HS-27A (cell line): ENCODE data around the gene REELD1.

Source experiments
- DNase-seq: peaks from one replicate; pipeline ENCODE4 v3.0.0-alpha.2; 2012; ENCODE audit warnings: low read depth, missing footprints

REELD1 gene

DNA sequence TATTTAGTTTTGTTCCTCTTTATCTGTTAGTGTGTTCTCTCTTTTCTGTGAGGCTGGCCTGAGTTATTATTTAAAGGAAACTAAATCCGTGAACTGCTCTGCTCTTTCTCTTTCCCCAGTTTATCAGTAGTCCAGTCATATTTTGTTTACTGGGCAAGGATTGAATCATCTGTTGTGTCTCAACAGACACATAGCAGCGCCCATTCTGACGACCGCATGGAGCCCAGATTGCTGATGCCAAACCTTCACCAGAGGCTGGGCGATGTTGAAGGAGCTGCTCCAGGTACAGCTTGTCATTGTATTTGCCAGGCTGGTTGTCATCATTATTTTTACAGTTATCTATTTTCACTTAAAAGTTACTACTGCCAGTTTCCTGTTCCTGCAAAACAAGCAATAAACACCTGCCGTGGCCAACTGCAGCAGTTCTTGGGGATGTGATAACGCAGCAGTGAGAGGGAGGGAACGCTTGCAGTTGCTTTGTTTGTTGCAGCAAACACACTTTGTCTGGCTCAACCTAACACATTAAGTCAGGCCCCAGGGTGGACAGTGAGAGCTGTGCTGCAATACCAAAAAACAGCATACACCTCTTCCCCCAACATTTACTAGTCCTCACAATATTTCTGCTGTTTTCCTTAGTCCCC, 10.1 kb downstream of the REELD1 start:
- DNase-seq: no peak

DNA sequence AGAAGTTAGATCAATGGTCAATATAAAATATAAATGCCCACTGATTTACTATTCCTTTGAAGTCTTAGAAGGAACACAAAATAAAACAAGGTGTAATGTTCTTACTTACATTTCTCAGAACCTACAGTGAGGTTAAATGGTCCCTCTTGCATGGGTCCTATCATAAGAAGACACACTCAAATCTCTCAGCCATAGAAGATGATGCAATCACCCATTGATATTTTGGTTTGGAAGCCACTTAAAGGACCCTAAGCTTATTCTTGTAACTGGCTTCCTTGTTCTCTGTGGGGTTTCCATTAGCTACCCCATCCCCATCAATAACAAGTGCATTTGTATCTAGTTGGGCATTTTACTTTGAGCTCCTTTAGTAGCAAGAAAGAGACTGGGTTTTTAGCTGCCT, 15.1 kb downstream of the REELD1 start:
- DNase-seq: no peak

DNA sequence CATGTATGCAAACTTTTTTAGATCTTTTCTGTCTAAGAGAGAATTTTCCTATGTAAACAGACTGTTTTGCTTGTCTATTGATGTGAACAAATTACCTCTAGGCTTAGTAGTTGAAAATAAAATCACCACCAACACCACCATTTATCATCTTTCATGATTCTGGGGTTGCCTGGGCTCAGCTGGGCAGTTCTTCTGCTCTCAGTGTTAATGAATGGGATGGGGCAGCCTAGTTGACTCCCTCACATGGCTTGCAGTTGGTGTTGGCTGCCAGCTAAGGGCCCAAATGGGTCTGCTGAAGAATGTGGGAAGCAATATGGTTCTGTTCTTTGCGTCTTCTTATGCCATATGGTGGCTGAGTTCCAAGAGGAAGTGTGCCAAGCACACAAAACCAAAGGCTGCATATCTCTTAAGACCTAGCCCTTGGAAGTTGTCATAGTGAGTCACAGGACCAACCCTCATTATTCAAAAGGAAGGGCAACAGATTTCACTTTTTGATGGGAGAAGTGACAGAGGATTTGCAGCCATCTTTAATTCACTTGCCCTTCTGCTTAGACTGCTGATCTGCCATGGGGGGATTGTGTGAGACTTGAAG, 17.9 kb downstream of the REELD1 start:
- DNase-seq: no peak

DNA sequence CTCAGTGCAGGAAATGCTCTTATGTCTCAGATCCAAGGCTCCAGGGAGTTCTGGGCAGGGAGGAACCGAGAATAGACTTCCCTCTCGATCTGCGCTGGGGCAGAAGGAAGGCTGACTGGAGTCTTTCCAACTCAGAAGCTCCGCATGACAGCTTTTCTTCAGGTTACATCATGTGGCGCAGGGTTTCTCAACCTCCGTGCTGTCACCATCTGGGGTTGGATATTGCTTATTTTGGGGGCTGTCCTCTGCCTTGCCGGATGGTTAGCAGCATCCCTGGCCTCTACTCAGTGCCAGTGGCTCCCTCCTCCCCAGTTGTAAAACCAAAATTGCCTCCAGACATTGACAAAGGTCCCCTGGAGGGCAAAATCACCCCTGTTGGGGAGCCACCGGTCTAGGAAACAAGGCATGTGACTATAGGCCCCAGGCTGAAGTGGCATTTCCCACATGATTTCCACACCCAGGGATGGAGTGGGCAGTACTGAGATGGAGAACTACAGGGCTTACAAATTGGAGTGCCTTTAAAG, 21.4 kb downstream of the REELD1 start:
- DNase-seq: no peak

DNA sequence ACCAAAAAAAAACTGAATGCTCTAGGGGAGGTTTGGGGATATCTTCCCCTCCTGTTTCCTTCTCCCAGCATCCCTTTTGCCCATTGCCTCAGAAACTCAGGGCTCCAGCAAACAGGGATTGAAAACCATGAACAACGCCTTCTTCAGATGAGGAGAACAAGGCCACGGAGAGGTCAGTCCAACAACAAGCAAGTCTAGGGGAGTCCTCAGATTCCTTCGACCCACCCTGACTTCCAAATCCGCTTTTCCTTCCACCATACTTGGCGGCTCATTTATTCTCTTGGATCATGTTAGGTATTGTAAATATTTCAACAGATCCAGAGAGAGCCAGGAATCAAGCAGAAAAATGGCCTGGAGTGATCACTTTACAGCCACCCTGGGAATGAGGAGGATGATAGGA, 21.9 kb downstream of the REELD1 start:
- no peak for DNase-seq

DNA sequence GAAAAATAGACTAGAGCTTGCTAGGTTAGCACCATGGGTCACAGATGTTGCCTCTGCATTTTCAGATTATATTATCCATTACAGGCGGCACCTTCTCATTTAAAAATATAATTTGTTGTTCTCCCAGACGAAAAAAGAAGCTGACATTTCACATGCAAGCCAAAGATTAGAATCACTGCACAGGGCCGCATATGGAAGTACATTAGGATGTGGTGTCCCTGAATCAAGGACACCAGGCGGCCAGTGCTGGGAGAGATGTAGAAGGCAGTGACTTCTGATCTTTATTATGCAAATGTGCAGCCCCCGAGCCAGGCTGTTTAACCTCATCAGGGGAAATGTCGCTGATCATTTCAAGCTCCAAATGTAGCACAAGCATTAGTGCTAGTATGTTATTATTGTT, 22.8 kb downstream of the REELD1 start:
- DNase-seq: no peak

DNA sequence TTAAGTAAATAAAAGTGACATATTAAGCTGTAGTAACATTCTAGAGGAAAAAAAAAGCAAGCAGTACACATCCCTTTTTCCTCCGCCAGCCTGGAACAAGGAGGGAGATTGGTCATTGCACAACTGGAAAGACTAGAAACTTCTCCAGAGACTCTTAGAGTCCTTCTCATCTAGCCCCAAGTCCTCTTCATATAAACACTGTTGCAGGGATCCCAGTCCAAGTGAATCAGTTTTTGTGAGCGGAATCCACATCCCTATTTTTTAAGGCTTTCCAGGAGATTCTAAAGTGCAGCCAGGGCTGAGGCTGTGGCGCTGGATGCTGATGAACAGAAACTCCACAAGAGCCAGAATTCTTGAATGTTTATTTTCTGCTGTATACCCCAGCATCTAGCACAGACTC, 23.8 kb downstream of the REELD1 start:
- DNase-seq: no peak

DNA sequence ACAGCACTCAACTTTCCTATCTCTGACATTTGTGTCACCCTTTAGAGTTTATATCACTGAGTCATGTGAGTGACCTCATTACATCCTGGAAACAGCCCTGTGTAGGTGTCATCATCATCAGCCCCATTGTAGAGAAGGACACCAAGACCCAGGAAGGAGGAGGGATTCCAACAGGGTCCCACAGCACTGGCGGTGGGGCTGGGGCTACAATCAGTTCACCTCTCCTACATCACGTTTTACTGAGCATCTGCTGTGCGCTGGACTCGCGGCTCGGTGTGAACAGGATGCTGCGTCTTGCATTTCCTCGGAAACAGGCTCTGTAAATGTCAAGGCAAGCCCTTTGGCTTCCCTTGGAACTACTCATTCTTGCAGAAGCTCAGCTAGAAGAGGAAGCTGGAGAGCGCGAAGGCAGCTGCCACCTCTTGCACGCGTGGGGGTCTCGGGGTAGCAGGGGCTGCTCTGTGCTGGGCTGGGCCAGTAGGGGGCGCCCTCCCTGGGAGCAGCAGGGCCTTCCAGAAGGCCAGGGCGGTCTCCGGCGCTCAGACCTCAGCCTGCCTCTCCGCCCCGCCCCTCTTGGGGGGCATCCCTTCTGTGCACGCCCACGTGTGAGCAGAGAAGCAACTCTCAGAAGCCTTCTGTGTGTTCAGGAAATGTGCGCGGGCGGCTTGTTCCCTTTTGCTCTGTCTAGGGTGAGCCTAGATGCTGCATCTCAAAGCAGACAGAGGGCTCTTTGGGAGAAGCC, 29.0 kb downstream of the REELD1 start:
- no peak for DNase-seq

DNA sequence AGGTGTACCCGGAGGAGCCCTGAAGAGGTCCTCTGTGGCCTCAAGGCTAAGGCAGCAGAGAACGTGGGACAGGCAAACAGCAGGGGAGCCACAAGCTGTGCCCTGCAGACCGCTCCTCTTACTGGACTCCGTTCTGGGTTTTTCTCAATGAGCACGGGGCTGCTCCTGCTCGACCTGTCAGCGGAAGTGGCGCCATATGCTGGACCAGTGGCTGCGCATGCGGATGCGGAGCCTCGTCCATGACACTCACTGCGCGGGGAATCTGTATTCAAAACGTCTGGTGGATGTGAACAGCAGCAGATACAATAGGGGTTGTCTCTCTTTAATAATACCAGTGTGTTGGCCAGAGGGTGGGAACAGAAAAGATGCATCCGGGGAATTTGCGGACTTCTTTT, 29.5 kb downstream of the REELD1 start:
- no peak for DNase-seq

DNA sequence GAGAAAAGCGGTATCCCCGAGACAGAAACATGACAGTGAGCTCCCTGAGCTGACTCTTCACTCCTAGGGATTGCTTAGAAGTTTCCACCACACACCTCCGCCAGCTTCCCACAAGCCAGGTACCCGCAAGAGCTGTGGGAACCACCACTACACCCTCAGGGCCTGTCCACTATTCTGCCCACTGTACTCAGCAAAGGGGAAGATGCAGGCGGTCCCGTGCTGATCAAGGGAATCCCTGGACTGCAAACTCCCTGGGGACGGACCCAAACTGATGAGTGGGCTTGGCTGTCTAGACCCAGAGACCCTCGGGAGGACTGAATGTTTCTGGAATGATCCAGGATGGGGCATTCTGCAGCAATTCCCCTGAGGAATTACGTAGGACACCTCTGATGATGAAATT, 30.2 kb downstream of the REELD1 start:
- DNase-seq: no peak

DNA sequence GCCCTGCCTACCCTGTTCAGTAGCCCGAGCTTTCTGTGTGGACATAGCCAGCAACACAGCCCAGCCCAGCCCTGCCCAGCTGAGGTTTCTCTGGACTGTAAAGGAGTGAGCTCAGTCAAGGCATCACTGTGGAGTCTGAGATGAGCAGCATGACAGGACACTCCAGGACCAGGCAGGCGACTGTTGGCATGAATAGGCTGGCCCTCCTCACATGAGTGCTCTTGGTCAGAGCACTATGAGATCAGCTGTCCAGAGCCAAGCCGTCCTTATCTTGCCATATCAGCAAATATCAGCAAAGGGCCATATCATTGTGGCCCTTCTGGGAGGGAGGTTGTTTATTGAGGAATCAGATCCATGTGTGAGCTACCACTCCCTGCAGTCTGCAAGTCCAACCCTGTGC, 30.9 kb downstream of the REELD1 start:
- no peak for DNase-seq

DNA sequence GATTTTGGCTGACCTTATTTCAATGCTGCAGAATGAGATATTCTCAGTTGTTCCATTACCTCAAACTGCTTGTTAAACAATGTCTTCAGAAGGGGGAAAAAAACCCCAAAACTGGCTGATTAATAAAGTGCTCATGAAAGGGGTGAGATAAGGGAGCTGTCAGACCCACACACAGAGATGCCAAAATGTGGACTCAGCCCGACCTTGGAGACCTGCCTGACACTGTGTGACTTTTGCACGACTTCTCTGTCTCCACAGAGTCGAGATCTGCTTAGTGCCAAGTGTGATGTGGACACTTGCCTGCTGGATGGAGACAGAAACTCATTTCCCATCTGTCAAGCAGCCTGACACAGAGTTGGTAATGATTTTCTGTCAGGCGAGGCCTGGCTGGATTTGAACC, 31.5 kb downstream of the REELD1 start:
- DNase-seq: no peak

DNA sequence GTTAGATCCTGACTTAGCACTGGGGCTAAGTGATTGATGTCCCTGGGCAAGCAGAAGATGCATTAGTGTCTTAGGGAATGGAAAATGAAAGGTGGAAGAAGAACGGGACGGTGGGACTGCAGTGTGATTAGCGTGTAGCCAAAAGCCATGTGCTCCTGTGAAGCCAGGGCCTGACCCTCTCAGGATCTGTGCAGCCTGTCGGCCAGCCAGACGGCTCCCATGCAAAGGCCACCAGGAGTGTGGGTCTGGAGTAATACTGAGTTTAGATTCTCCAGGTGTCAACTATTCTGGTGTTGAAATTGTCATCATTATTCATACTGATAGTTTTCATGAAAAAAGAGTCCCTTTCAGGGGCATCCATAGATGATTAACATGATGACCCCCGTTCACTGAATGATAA, 32.0 kb downstream of the REELD1 start:
- DNase-seq: no peak

DNA sequence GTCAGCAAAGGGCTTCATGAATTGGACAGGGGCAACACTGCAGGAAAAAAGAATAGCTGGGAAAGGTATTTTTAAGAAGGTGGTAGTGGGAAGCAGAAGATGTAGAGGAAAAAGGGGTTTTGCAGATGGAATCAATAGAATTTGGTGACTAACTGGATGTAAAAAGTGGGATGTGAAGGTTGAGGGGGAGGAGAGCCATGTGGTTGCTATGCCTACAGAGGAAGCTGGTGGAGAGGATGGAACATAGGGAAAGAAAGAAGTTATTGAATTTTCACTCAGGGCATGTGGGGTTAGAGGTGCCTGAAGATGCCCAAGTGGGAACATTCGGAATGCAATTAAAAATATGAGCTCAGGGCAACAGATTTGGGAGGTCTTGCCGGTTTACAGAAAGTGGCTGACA, 33.0 kb downstream of the REELD1 start:
- DNase-seq: no peak

DNA sequence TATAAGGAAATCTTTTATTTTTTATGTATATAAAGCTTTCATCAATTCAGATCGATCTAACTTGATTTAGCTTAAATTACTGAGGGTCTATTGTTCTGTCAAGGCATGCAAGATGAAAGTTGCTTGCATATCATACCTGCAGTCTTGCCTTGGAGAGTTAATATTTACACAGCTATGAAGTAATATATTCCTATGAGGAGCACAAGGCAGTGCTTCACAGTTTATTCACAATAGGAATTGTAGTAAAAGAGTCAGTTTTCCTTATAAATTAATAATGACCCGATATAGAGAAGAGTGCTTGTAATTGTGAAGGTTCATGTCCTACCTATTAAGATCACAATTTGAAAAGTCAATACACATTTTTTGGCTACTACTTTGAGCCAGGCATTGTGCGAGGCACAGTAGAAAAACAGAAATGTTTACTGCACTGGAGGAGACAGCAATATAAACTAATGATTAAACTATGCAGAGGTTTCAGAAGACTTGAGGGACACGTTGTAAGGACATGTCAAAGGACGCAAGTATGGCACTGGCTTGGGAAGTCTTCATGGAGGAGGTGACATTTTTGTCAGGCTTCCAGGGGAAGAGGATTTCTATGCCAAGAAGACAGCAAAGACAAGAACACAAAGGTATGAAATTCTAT, 38.8 kb downstream of the REELD1 start:
- no peak for DNase-seq

DNA sequence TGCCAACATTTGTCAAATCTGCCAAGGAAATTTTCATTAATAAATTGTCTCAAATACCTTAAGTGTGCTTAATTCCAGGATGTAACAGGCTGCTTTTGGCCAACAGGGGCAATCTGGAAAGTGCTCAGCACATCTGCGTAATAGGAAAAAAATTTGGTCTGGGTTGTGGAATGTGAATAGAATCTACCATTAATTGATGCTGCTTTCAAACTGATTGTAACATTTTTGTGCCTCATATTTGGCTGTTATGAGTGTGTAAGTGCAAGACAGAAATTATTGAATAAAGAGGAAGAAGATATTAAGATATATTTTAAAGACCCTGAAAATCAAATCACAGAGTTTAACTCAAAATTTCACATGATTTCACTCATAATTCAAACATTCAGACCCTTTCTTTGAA, 41.1 kb downstream of the REELD1 start:
- DNase-seq: peak; percentile 91

DNA sequence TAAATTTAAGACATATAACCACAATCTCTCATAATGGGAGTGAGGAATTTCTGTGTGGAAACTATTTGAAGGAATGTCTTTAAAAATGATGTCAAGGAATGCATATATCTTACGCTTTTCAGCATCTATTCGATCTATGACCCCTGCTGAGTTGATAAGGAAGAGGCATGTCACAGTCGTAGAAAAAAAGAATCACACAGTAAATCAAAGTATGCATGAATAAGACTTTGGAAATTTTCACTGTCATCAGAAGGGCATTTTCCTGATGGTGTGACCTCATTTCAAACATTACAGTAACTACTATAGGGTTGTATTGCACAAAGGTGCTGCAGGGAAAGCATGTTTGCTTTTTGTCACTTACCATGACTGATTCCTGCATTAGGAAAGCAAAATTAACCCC, 41.5 kb downstream of the REELD1 start:
- DNase-seq: no peak

DNA sequence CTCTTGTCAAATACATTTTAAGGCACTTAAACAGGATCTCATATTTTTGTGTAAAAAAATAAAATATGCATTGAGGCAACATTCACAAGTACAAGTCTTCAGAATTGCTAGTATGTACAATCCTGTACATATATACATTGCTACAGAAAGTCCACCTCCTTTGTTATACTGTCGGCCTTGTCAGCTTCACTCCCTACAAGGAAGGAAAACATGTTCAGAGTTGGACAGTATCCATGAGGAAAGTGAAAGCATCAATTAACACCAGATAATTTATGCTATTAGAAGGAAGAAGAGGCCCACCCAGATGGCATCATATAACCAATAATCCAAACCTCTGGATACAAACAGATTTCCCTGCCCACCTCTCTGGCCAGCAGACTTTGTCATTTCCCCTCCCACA, 42.0 kb downstream of the REELD1 start:
- no peak for DNase-seq

DNA sequence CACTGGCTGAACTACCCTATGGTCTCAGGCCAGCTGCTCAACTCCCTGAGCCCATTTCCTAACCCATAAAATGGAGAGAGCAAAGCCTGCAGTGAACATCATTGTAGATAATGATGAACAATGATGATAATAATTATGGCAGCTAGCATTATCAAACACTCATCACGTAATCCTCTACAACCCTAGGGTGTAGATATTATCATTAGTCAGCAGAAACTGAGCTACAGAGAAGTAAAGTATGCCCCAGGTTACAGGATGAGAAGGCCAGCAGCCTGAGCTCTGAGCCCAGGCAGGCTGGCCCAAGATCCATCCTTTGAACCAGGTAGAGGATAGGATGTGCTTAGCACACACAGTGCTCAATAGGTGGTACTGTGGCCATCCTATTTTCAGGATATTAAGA, 43.2 kb downstream of the REELD1 start:
- no peak for DNase-seq

DNA sequence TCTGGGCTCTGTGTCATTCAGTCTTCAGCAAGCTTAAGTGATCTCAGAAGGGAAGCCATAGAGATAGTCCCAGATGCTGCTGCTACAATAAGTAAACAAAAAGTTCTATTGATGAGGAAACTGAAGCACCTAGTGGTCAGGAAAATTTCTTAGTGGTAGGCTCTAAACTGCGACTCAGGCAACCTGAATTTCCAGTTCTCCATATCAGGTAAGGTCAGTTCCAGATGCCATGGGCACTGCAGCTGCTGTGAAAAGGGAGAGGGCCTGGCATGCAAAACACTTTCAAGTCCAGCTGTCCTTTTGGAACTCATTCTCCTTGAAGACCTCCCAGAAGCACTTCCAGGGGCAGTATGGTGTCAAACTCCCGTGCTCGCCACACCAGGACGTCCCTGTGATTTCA, 46.2 kb downstream of the REELD1 start:
- no peak for DNase-seq

DNA sequence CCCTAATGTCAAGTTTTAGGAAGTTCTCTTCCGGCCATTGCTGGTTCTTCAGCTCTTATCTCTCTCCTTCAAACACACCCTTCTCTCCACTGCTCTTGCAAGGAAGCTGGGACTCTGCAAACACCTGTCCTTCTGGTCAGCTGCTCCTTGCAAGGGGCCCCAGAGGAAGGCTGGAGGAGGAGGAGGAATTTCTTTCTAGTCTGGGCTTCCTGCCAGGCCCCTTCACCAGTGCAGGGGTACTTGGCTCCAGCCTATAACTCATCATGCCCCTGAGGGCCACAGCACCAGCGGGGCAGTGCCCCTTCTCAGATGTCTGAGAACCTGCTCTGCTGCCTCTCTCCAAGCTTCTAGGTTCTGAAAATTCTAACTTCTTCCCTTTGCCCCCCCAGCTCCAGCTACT, 46.7 kb downstream of the REELD1 start:
- DNase-seq: no peak

DNA sequence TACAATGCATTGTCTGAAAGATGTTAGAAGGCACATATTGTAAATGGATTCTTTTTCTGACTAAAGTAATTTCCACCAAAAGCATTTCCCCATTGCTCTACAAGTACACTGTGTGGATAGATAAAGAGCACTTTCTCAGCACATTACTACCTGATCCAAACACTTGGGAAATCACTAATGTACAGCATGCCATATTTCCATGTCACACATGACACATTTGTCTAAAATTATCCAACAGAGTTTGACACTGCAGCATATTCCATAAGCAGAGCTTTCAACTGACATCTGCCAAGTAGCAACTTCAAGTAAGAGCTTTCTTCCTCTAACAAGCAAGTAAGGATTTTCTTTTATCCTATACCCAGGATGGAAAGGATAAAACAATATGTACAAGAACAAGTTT, 49.5 kb downstream of the REELD1 start:
- DNase-seq: no peak

DNA sequence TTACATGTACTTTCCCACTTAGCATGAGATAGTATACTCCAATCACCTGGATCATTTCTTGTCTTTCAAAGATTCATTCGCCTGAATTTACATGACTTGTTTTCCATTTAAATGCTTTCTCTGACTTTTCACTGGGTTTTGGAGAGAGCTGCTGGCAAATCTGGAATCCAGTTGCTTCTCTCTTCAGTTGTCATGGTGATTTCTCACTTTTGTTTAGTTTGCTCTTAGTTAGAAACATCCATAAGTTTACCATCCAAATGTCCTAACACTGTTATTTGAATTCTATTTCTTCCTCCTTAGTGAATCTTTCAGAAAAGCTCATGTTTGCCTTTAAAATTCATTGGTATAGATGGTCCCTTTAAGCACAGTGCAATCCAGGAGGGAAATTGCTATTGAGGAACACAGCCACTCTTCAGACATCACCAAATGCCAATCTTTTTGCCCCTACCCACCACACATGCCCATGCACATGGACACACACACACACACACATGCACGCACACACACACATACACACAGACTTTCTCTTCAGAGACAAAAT, 51.7 kb downstream of the REELD1 start:
- no peak for DNase-seq
